Epithelial cell of esophagus (primary cell): ENCODE results near the gene DLG3.

Experiments
- DNase-seq: peaks from one replicate; pipeline ENCODE4 v3.0.0; 2010; ENCODE audit warnings: low read depth
- H3K4me3 ChIP-seq: 2 replicates; pipeline ENCODE4 v1.5.1; 2011; ENCODE audit warnings: mild to moderate bottlenecking, low read length, control low read depth
- TF ChIP-seq, protein P1 (sequence below): IDR thresholded peaks from 2 replicates; pipeline ENCODE4 v1.5.1; 2011; ENCODE audit warnings: low read depth, mild to moderate bottlenecking, low read length, control low read depth, inconsistent platforms; ENCODE audit not compliant: insufficient read depth; ENCODE audit errors: missing control alignments

The DLG3 gene

GRCh38 chrX:70455366-70456202 lies 10.9 kb downstream of the DLG3 start:
- TF ChIP-seq, protein P1, sequence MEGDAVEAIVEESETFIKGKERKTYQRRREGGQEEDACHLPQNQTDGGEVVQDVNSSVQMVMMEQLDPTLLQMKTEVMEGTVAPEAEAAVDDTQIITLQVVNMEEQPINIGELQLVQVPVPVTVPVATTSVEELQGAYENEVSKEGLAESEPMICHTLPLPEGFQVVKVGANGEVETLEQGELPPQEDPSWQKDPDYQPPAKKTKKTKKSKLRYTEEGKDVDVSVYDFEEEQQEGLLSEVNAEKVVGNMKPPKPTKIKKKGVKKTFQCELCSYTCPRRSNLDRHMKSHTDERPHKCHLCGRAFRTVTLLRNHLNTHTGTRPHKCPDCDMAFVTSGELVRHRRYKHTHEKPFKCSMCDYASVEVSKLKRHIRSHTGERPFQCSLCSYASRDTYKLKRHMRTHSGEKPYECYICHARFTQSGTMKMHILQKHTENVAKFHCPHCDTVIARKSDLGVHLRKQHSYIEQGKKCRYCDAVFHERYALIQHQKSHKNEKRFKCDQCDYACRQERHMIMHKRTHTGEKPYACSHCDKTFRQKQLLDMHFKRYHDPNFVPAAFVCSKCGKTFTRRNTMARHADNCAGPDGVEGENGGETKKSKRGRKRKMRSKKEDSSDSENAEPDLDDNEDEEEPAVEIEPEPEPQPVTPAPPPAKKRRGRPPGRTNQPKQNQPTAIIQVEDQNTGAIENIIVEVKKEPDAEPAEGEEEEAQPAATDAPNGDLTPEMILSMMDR: no peak
- H3K4me3 ChIP-seq: peak overlapping the region; percentile 51
- DNase-seq: peak; percentile 38

- peak overlapping the region; percentile 51 for H3K4me3 ChIP-seq
- TF ChIP-seq, protein P1: no peak
- DNase-seq: no peak
Measured at GRCh38 chrX:70456256-70456655, 11.6 kb downstream of the DLG3 start.

- DNase-seq: no peak
- H3K4me3 ChIP-seq: no peak overlapping the region
- TF ChIP-seq, protein P1: no peak
Measured at GRCh38 chrX:70461026-70461425, 16.4 kb downstream of the DLG3 start.

DNA sequence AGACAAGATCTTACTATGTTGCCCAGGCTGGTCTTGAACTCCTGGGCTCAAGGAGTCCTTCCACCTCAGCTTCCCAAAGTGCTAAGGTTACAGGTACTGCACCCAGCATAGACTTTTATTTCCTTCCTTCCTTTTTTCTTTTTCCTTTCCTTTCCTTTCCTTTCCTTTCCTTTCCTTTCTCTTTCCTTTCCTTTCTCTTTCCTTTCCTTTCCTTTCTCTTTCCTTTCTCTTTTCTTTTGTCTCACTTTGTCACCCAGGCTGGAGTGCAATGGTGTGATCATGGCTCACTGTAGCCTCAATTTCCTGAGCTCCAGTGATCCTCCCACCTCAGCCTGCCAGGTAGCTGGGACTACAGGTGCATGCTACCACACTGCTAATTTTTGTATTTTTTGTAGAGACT lies 19.4 kb downstream of the DLG3 start:
- TF ChIP-seq, protein P1: no peak
- no peak for DNase-seq
- no peak overlapping the region for H3K4me3 ChIP-seq

DNA sequence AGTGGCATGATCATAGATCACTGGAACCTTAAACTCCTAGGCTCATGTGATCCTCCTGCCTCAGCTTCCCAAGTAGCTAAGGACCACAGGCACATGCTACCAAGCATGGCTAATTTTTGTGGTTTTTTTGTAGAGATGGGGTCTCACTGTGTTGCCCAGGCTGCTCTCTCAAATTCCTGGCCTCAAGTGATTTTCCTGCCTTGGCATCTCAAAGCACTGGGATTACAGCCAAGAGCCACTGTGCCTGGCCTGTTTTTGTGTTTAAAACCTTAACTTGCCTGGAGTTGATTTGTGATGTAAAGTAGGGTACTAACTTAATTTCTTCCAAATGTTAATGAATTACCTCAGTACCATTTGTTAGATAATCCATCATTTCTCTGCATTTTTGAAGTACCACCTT lies 22.3 kb downstream of the DLG3 start:
- DNase-seq: no peak
- no peak overlapping the region for H3K4me3 ChIP-seq

GRCh38 chrX:70468709-70469108 lies 24.1 kb downstream of the DLG3 start:
- no peak overlapping the region for H3K4me3 ChIP-seq
- no peak for DNase-seq
- TF ChIP-seq, protein P1: no peak

More for the DNA sequence above, 22.3 kb downstream of the DLG3 start:
- TF ChIP-seq, protein P1: no peak

GRCh38 chrX:70470850-70471289 lies 26.2 kb downstream of the DLG3 start:
- TF ChIP-seq, protein P1: no peak
- no peak overlapping the region for H3K4me3 ChIP-seq
- DNase-seq: peak; percentile 17
